ENCODE data around the gene SELENON. TPM values are rescaled to one million over a fixed set of nuclear protein-coding genes. Genes with fewer than 3 reads are reported as not detected.

The SELENON gene
- total and polyA plus RNA-seq, 9 of the 15 experiments (the other 6 are each of a cell fraction or from before 2014, with no cell fraction given) = 0.43 to 26.7 (median 7.0) TPM

- TF ChIP-seq ZNF318 (IDR thresholded peaks at IDR 0.05; ENCODE audit: borderline replicate concordance in 1 of 2, low read depth in 1 of 2) (0 out of 4 replicates have a peak, but pooled peaks of 1 of the 2 experiments have one; percentile 16), ZC3H11A (IDR thresholded peaks at IDR 0.05; ENCODE audit: low read depth, low read length) (no peak), ZBTB1 (CRISPR knock-in tag; IDR thresholded peaks at IDR 0.05; ENCODE audit: borderline replicate concordance, low read depth) (no peak), KDM4B (IDR thresholded peaks at IDR 0.05; ENCODE audit: borderline replicate concordance in 2 of 2, low read depth in 1 of 2) (0 out of 4 replicates have a peak, but pooled peaks of 1 of the 2 experiments have one; percentile 16), RERE (CRISPR knock-in tag; IDR thresholded peaks at IDR 0.05; ENCODE audit: borderline replicate concordance) (no peak), GATA2 (CRISPR knock-in tag; IDR thresholded peaks at IDR 0.05) (no peak), STAT5A (IDR thresholded peaks at IDR 0.05; ENCODE audit: borderline replicate concordance, low read length) (no peak), STAT5B (CRISPR knock-in tag; IDR thresholded peaks at IDR 0.05) (no peak), ZC3H4 (CRISPR knock-in tag; IDR thresholded peaks at IDR 0.05; ENCODE audit: borderline replicate concordance) (no peak), SMAD1 (IDR thresholded peaks at IDR 0.05; ENCODE audit: low read depth, low read length, partially characterized antibody) (no peak), CREBBP (IDR thresholded peaks at IDR 0.05; ENCODE audit: low read depth, low read length) (no peak)
Measured at GRCh38 chr1:25861316-25862286, 61.6 kb downstream of the SELENON start (continued).

Data from K562 (cell line).